ENCODE measurements around the gene C11orf65. TPM values are rescaled to one million over a fixed set of nuclear protein-coding genes. Genes with fewer than 3 reads are reported as not detected.
A peak's percentile ranks its signal among the peaks of the same experiment; 100 is the strongest.

C11orf65 gene
- polyA plus RNA-seq, 3 donors: not detected

- Histone ChIP-seq H3K27me3 (ENCODE audit: control insufficient read depth in 2 of 2, insufficient read depth in 2 of 2, low read length in 2 of 2) (no peaks in the 10 kb centered on the region), H3K9ac (ENCODE audit: insufficient read depth, low read length, poor library complexity, severe bottlenecking) (no peak overlapping the region), H2AFZ (ENCODE audit: insufficient read depth, low read depth, low read length, poor library complexity, severe bottlenecking) (no peak overlapping the region), H3K79me2 (ENCODE audit: insufficient read depth, low read length) (no peaks in the 10 kb centered on the region), H3K27ac (ENCODE audit: low read depth in 1 of 2, low read length in 2 of 2) (peak overlapping the region in 1 of 2 donors; percentile 34), H3K4me1 (ENCODE audit: control insufficient read depth in 1 of 2, insufficient read depth in 2 of 2, low read length in 2 of 2) (no peaks in the 10 kb centered on the region), H3K4me2 (replicated peaks; ENCODE audit: extremely low read depth, low read length, poor library complexity, severe bottlenecking) (no peak overlapping the region), H3K9me3 (replicated peaks in 1 of 2; ENCODE audit: control insufficient read depth in 1 of 2, insufficient read depth in 1 of 2, low read length in 2 of 2) (no peaks in the 10 kb centered on the region), H3K36me3 (replicated peaks in 1 of 2; ENCODE audit: control insufficient read depth in 1 of 2, insufficient read depth in 2 of 2, low read length in 2 of 2) (peaks cover 6 to 42% of the 10 kb centered on the region in 2 donors), H3K4me3 (replicated peaks in 1 of 3; ENCODE audit: low read depth in 2 of 3, low read length in 3 of 3) (no peak overlapping the region), H4K20me1 (ENCODE audit: insufficient read depth, low read length) (no peaks in the 10 kb centered on the region)
- TF ChIP-seq, protein P1, sequence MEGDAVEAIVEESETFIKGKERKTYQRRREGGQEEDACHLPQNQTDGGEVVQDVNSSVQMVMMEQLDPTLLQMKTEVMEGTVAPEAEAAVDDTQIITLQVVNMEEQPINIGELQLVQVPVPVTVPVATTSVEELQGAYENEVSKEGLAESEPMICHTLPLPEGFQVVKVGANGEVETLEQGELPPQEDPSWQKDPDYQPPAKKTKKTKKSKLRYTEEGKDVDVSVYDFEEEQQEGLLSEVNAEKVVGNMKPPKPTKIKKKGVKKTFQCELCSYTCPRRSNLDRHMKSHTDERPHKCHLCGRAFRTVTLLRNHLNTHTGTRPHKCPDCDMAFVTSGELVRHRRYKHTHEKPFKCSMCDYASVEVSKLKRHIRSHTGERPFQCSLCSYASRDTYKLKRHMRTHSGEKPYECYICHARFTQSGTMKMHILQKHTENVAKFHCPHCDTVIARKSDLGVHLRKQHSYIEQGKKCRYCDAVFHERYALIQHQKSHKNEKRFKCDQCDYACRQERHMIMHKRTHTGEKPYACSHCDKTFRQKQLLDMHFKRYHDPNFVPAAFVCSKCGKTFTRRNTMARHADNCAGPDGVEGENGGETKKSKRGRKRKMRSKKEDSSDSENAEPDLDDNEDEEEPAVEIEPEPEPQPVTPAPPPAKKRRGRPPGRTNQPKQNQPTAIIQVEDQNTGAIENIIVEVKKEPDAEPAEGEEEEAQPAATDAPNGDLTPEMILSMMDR (IDR thresholded peaks at IDR 0.05): no peak
- H3K9me3 Mint-ChIP-seq: no peaks in the 10 kb centered on the region
- peaks cover 27 to 55% of the 10 kb centered on the region in 2 donors for H3K36me3 Mint-ChIP-seq
- no peaks in the 10 kb centered on the region for H3K4me1 Mint-ChIP-seq
- H3K27ac Mint-ChIP-seq: peak overlapping the region in 3 of 7 donors; percentile 7 to 33 (median 25)
- no peak overlapping the region for H3K4me3 Mint-ChIP-seq
- peaks cover 0 to 2% (median 0%) of the 10 kb centered on the region in 3 donors for H3K27me3 Mint-ChIP-seq (ENCODE audit: low read depth in 3 of 3)
- DNase-seq: no peak
- intact Hi-C loops (cut with micrococcal nuclease): no loop called here
- no CpG with 5 or more reads among the region's 3 CpGs for WGBS (ENCODE audit: insufficient coverage)
Observed at GRCh38 chr11:108486331-108486730, 19.0 kb upstream of the C11orf65 start.

DNA sequence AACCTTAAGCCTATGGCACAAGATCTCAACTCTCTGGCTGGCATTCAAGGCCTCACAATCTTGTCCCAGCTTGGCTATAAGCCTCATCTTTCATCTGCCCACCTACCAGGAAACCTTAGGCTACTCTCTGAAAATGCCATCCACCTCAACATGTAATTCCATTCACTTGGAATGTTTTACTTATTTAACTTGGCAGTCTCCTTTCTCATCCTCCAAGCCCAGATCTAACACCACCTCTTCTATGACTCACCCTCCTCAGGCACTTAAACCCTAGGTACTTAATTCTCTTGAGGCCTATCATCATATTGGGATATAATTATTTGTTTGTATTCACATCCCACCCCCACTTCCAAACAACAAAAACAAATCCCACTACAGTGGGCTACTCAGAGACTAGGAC lies 15.8 kb upstream of the C11orf65 start:
- Histone ChIP-seq H3K4me1 (ENCODE audit: control insufficient read depth in 1 of 2, insufficient read depth in 2 of 2, low read length in 2 of 2) (no peaks in the 10 kb centered on the region), H3K27ac (ENCODE audit: low read depth in 1 of 2, low read length in 2 of 2) (no peak overlapping the region), H3K4me3 (replicated peaks in 1 of 3; ENCODE audit: low read depth in 2 of 3, low read length in 3 of 3) (no peak overlapping the region), H2AFZ (ENCODE audit: insufficient read depth, low read depth, low read length, poor library complexity, severe bottlenecking) (no peak overlapping the region), H3K27me3 (ENCODE audit: control insufficient read depth in 2 of 2, insufficient read depth in 2 of 2, low read length in 2 of 2) (no peaks in the 10 kb centered on the region), H3K4me2 (replicated peaks; ENCODE audit: extremely low read depth, low read length, poor library complexity, severe bottlenecking) (no peak overlapping the region), H3K36me3 (replicated peaks in 1 of 2; ENCODE audit: control insufficient read depth in 1 of 2, insufficient read depth in 2 of 2, low read length in 2 of 2) (peaks cover 0 to 62% of the 10 kb centered on the region in 2 donors), H3K9me3 (replicated peaks in 1 of 2; ENCODE audit: control insufficient read depth in 1 of 2, insufficient read depth in 1 of 2, low read length in 2 of 2) (no peaks in the 10 kb centered on the region), H3K79me2 (ENCODE audit: insufficient read depth, low read length) (no peaks in the 10 kb centered on the region), H4K20me1 (ENCODE audit: insufficient read depth, low read length) (no peaks in the 10 kb centered on the region), H3K9ac (ENCODE audit: insufficient read depth, low read length, poor library complexity, severe bottlenecking) (no peak overlapping the region)
- Mint-ChIP-seq H3K9me3 (no peaks in the 10 kb centered on the region), H3K27me3 (ENCODE audit: low read depth in 3 of 3) (no peaks in the 10 kb centered on the region), H3K36me3 (peaks cover 25 to 43% of the 10 kb centered on the region in 2 donors), H3K4me3 (no peak overlapping the region), H3K27ac (no peak overlapping the region), H3K4me1 (no peaks in the 10 kb centered on the region)
- DNase-seq: no peak
- TF ChIP-seq, protein P1 (IDR thresholded peaks at IDR 0.05): no peak
- intact Hi-C loops (cut with micrococcal nuclease): no loop called here

Measured in CD14-positive monocyte (primary cell).